BJ (cell line): ENCODE results near the gene KHDC1L. TPM values are rescaled to one million over a fixed set of nuclear protein-coding genes. Genes with fewer than 3 reads are reported as not detected.

Experiments used
- CTCF ChIA-PET: fragments of 350-600 bp; formaldehyde crosslinking; extraction: SDS; loops from one replicate; lab custom pipeline; 2021; ENCODE audit warnings: antibody characterized with exemption, inconsistent platforms; lab: Yijun Ruan, JAX
- POLR2A ChIA-PET: fragments of 300-600 bp; sonication (Branson Sonifier 250); formaldehyde crosslinking; extraction: SDS; loops from one replicate; lab custom pipeline; 2021; ENCODE audit warnings: antibody characterized with exemption; lab: Charles Lee
- DNase-seq: peaks from one replicate; pipeline ENCODE4 v3.0.0-alpha.2; 2011; ENCODE audit warnings: low read depth
- H3K27me3 ChIP-seq: 2 replicates; pipeline ENCODE4 v1.6.0; 2011; ENCODE audit warnings: low read length; ENCODE audit not compliant: control insufficient read depth, insufficient read depth
- H3K36me3 ChIP-seq: 2 replicates; pipeline ENCODE4 v1.5.1; 2011; ENCODE audit warnings: low read length; ENCODE audit not compliant: control insufficient read depth, insufficient read depth
- H3K4me3 ChIP-seq: 2 replicates; pipeline ENCODE4 v1.5.1; 2011; ENCODE audit warnings: low read depth, mild to moderate bottlenecking, control low read depth, low read length
- CTCF ChIP-seq: IDR thresholded peaks from 2 replicates; pipeline ENCODE4 v1.5.1; 2011; ENCODE audit warnings: low read depth, mild to moderate bottlenecking, control low read depth, inconsistent platforms, low read length, moderate library complexity; ENCODE audit not compliant: insufficient read depth
- polyA plus RNA-seq: library from polyadenylated mRNA; depleted of rRNA; stranded (reverse); fragments of >200 nt; gene quantifications from 2 replicates; pipeline ENCODE4 v1.2.3, GENCODE V29; 2011

The KHDC1L gene
- polyA plus RNA-seq, 1 experiment: not detected

- POLR2A ChIA-PET: no interaction called here
- CTCF ChIA-PET: interaction anchor here (0.7 to 2.5 kb wide), 10 partner anchors 13 to 770 kb away, joined by 3 to 17 read pairs (median 4); no protein-coding TSS in a partner anchor
Observed at GRCh38 chr6:73182021-73182607, 43.2 kb downstream of the KHDC1L start.

GRCh38 chr6:73180763-73181619 is 44.3 kb downstream of the KHDC1L start:
- TF ChIP-seq CTCF: peak; percentile 84
- peak; percentile 28 for DNase-seq
- H3K36me3 ChIP-seq: no peaks in the 10 kb centered on the region
- H3K4me3 ChIP-seq: peak overlapping the region; percentile 14; the same call in 1 of the 2 replicates
- CTCF ChIA-PET: interaction anchor here (0.7 to 2.5 kb wide), 11 partner anchors 8 to 769 kb away, joined by 3 to 15 read pairs (median 4); no protein-coding TSS in a partner anchor
- POLR2A ChIA-PET: no interaction called here
- no peaks in the 10 kb centered on the region for H3K27me3 ChIP-seq

More at GRCh38 chr6:73182021-73182607, 43.2 kb downstream of the KHDC1L start:
- Histone ChIP-seq H3K4me3 (no peak overlapping the region), H3K36me3 (no peaks in the 10 kb centered on the region), H3K27me3 (no peaks in the 10 kb centered on the region)
- no peak for TF ChIP-seq CTCF
- DNase-seq: no peak

- H3K36me3 ChIP-seq: no peaks in the 10 kb centered on the region
- POLR2A ChIA-PET: no interaction called here
- no peak for TF ChIP-seq CTCF
- H3K27me3 ChIP-seq: no peaks in the 10 kb centered on the region
- H3K4me3 ChIP-seq: no peak overlapping the region
- DNase-seq: no peak
- CTCF ChIA-PET: interaction anchor here (0.7 to 1.8 kb wide), 8 partner anchors 9 to 768 kb away, joined by 3 to 15 read pairs (median 4); no protein-coding TSS in a partner anchor
Observed at GRCh38 chr6:73180076-73180738, 45.1 kb downstream of the KHDC1L start.

GRCh38 chr6:73177221-73177944 is 47.9 kb downstream of the KHDC1L start:
- ChIA-PET CTCF (interaction anchor here (0.8 to 1.1 kb wide), 2 partner anchors 11 to 765 kb away, joined by 3 read pairs; no protein-coding TSS in a partner anchor), POLR2A (no interaction called here)

More at GRCh38 chr6:73177221-73177944, 47.9 kb downstream of the KHDC1L start:
- Histone ChIP-seq H3K4me3 (no peak overlapping the region), H3K36me3 (no peaks in the 10 kb centered on the region), H3K27me3 (no peaks in the 10 kb centered on the region)
- DNase-seq: no peak
- TF ChIP-seq CTCF: no peak
